Adipose tissue (tissue), 3 donors: Measurements from ENCODE around the gene COL5A2. TPM values are rescaled to one million over a fixed set of nuclear protein-coding genes. Genes with fewer than 3 reads are reported as not detected.

Experiments
- H3K27ac ChIP-seq: one replicate; pipeline ENCODE4 v1.5.1; 2013; ENCODE audit warnings: low read depth, low read length
- WGBS, 3 donors: extraction: QIAGEN DNeasy Blood & Tissue Kit; methylation state at CpG; one replicate each; pipeline ENCODE4 v1.1.7; 2013; 5-methylcytosine and 5-hydroxymethylcytosine counted together
- polyA plus RNA-seq, 3 donors: library from polyadenylated mRNA; stranded (reverse); fragments of 200-250 nt; gene quantifications; one replicate each; pipeline ENCODE4 v1.2.3, GENCODE V29; 2013
- donor health status: healthy with polysubstance abuse.
- donor health status: Bipolar disorder and iron deficiency.
- donor health status: healthy.

Gene COL5A2
- polyA plus RNA-seq, 3 donors, result 8.0 to 44.5 (median 29.1) TPM

DNA sequence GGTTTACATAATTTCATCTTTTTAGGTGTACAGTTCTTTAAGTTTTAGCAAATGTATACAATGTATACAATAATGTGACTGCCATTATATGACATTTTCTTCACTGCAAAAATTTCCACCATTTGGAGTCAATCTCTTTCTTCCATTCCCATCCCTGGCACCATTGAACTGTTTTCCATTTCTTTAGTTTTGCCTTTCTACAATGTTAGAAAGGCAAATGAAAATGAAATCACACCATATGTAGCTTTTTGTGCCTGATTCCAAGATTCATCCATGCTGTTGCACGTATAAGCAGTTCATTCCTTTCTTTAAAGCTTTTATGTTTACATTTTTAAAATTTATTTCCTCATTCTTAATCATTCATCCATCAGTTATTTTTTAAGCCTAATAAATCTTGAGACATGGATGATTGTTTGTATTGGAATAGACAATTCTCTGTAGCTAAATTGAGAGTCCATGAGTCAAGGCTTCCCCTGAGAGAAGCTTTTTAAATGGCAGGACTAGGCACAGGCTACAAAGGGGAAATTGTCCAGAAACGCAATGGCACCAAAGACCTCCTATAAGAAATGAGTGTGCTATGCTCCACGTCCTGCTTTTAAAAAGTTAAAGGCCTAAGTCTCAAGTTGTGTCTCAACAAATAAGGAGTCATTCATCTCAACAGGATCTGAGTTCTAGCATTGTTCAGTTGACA, 8.7 kb upstream of the COL5A2 start:
- WGBS, 3 donors, result 78 to 86% (median 79%) methylated on average over 3 of the region's 3 CpGs
- H3K27ac ChIP-seq, result no peak overlapping the region

DNA sequence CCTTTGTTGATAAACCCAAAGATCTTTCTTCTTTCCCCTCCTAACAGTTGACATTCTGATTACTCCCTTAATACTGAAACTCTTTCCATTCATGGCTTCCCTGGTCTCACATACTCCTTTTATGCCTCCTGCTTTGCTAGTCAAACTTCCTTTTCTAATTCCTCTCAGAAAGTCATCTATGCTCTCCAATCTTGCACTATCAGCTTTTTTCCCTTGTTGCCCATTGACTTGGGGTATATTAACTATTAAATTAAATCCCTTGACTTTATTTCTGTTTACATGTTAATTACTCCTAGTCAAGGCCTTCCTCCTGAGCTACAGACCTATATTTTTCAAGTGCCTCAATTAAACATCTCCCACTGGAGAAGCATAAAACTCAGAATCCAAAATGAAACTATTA, 3.6 kb upstream of the COL5A2 start:
- no peak overlapping the region for H3K27ac ChIP-seq

DNA sequence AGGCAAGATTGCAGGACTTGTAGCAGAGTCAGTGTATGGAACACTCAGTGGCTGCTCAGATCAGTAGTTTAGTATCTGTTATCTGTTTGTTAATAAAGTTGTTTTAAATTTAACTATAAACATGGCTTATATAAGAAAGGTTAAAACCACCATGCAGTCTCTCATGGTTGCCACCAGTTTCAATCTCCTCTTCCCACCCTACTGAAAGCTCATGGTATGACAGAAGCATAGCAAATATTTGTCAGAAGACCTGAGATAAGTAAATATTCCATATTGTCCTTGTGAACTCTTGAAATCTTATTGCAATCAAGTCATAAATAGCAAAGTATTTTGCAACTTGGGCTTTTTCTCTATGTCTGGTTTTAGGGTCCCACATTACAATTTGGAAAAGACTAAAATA, 2.1 kb upstream of the COL5A2 start:
- no peak overlapping the region for H3K27ac ChIP-seq

DNA sequence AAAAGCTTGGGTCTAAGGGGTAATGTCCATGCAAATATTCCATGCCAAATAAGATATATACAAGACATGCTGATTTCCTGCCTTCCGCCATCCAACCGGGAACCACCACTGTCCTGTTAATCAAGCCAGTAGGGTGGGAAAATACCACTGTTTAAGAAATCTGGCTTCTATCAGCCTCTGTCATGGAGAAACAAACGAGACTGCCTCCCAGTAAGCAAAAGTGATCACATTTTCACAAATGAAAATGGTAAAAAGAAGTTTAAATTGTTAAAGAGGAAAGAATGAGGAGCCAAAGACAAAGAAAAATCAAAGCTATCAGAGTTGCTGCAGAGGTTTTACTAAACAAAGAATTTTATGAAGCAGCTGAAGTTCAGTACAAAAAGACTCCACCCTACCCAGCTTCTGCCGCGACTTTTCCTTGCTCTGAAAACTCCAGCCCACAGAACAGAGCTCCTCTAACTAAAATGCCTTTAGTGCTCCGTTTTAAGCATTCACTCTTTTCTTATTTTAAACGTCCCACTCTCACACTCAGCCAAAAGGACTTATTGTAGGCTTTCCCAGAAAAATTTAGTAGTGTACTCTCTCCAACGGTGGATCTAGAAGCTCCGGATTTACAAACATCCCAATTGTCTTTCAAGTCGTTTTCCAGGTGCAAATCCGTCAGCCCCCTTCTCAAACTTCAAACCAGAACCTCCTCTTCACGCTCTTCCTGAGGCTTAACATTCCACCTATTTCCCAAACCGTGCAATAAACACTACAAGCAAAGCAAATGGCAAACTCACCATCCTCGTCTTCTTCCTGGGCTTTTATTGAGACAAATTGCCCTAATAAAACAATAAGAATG, 613 bp downstream of the COL5A2 start:
- H3K27ac ChIP-seq, result no peak overlapping the region
- WGBS, 3 donors, result 5 to 7% (median 6%) methylated on average over 14 of the region's 14 CpGs

DNA sequence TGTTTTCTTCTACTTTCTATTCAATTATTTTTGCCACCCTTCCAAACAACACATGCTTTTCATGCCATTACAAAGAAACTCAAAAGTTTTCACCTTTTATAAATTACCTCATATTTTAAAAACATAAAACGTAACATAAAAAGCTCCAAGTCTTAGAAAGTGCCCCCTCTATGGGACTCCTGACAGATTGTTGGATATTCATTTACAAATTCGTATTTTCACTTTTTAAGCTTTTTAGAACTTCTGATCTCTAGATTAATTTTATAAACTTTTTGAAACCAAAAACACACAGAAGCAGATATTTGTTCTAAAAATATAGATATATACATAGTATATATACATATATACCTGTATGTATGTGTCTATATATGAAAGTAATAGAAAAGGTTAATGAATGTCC, 1.5 kb downstream of the COL5A2 start:
- 15 to 46% (median 21%) methylated on average over 2 of the region's 2 CpGs for WGBS, 3 donors
- H3K27ac ChIP-seq, result no peak overlapping the region

DNA sequence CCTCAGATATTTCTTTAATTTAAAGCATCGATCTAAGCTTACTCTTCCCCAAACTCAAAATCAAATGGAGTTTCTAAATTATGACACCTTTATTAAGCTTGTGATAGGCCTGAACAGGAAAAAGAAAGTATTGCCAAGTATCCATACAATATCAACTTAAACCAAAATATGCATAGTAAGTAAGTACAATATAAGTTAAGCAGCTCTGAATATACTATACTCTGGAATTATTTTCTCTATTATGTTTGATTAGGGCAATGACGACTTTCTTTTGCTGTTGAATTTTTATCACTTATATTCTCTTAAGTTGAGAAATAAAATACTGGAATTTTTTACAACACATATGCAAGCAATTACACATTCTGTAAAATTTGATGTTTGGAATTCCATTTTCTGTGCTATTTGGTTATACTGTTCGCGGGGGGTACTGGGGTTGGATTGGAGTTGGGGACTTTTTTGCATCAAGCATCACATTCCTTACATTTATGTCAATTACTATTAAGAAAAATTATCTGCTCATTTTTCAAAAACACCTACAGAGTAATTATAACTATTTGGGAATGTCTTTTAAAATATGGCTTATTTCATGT, 2.2 kb downstream of the COL5A2 start:
- WGBS, 3 donors, result 57 to 84% (median 67%) methylated on average over 4 of the region's 4 CpGs
- no peak overlapping the region for H3K27ac ChIP-seq

DNA sequence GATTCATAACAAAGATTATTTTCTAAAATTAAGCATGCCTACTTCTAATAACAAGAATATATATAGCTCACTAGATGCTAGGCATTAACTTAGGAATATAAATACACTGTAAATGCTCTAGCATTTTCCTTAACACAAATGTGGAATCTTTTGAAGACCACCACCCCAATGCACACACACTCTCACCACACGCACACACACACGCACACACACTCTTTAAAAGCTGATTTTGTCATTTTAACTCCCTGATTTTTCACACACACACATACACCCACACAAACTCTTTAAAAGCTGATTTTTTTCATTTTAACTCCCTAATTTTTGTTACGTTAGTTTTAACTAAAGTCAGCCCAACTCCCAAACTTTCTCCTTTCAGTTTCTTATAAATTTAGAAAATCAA, 3.0 kb downstream of the COL5A2 start:
- H3K27ac ChIP-seq, result no peak overlapping the region
- WGBS, 3 donors, result 59 to 83% (median 61%) methylated on average over 3 of the region's 3 CpGs

DNA sequence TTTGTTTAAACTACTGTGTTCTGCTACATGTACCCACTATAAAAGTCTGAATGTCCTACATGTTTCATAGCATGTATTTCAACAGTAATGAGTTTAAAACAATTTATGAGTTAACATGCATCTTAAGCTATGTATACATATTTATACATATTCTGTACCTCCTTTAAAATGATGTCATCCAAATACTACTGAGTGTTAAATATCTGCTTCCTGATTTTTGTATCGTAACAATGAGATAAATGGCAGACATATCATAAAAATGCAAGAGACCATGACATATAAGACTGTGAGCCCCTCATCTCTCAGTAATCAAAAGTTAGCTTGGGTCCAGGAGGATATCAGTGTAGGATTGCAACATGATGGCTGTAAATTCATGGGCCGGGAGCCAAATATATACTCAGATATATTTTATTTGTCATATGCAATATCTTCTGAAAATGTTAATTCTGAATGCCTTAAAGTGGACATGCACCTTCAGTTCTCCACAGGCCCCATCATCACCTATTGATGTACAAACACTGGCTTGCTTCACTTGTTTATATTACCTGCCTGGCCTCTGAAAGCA, 3.6 kb downstream of the COL5A2 start:
- WGBS, 3 donors, result 71 to 85% (median 75%) methylated on average over 2 of the region's 2 CpGs
- H3K27ac ChIP-seq, result no peak overlapping the region

DNA sequence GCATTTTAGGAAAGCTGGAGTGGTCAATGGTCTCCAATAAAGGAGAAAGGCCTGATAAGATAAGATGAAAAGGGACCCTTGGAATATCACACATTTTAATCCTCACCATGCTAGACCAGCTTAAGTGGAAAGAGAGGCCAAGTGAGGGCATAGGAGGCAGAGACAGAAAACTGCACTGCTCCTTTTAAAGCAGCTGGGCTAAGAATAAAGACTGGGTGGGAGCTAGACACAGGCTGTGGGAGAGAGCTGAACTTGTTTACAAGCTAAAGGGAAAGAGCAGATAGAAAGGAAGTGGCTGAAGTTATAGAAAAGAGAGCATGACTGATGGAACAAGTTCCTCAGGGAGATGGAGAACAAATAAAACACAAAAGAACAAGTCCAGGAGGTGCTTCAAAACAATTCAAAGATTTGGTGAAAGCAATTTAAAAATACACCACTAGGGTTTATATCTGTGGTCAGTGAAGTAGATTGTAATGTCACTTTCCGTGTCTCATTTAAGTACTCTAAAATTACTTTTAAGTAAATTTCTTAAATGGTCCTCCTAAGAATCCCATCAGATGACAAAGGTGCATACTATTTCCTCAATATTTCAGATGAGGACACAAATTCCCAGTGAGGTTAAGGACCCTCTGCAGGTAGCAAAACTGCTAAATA, 7.5 kb downstream of the COL5A2 start:
- WGBS, 3 donors, result 79 to 87% (median 85%) methylated on average over 1 of the region's 1 CpG
- H3K27ac ChIP-seq, result no peak overlapping the region

DNA sequence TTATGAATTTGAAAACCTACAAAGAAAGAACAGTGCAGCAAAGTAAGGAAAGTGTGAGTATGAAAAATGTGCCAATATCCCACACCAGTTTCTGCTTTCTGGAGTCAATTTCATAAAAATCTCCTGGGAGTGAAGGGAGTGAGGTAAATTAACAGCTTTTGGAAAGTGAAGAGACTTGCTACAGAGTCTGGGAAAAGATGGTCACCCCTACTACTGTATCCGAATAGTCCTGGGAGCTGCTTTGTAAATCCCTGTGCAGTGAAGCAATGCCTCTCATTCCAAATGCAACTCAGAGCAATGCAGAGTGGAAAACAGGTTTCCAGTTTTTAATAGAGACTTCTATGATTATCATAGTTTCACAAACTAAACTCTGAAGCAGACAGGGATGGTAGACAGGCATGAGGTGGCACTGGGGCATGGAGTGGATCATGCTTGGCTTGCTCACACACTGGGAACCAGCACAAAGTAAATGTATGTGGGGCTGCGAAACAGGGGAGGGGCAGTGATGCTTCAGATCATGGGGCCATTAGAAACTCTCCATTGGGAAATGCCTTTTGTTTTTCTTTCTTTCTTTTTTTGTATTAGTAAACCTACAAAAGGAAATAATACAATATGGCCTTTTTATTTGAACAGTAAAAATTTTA, 10.6 kb downstream of the COL5A2 start:
- no peak overlapping the region for H3K27ac ChIP-seq
- 65 to 80% (median 77%) methylated on average over 2 of the region's 2 CpGs for WGBS, 3 donors

DNA sequence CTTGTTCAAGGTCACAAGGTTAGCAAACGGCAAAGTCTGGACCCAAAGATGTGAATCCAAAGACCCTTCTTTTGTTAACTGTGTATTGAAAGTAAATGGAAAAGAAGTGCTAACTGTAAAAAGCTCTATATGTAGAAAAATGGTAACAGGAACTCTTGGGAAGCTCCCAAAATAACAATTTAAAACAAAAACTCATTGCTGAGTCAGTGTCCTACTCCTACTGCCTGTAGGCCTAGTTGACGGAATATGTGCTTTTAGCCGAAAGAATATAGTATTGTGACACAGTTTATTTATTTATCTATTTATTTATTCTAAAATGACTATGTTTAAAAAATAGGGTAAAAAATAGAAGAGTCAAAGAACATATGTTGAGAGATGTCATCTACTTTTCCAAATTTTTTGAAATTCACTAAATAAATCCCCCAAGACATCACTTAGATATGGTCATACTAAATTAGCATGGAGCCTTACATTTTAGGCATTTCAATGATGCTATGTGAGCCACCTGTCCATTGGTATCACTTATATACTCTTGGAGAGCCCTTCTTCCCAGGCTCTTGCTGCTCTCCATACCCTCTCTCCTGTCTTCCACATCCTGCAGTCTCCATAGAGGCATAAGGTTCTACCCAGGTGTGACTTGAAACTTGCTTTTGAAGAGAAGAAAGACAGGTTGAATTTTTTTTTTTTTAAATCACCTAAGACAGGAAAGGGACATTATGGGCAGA, 13.7 kb downstream of the COL5A2 start:
- WGBS, 3 donors, result 87 to 93% (median 91%) methylated on average over 3 of the region's 3 CpGs
- no peak overlapping the region for H3K27ac ChIP-seq

DNA sequence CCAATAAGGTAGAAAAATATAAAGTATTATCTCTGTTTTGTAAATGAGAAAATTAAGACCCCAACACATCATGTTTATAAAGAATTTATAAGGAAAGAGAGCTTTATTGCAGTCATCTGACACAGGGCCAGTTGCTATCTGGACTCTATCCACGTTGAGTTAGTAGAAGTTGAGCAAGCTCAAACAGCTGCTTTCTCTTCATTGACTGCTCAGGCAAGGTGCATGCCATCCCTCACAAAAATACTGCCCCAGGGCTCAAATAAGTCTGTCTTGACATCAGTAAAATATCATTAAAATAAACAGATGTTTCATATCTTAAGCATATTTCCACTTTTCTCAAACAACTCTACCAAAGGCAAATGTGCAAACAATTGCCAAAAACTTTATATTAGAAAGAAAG, 14.8 kb downstream of the COL5A2 start:
- WGBS, 3 donors, result 24 to 44% (median 41%) methylated on average over 1 of the region's 1 CpG
- no peak overlapping the region for H3K27ac ChIP-seq

DNA sequence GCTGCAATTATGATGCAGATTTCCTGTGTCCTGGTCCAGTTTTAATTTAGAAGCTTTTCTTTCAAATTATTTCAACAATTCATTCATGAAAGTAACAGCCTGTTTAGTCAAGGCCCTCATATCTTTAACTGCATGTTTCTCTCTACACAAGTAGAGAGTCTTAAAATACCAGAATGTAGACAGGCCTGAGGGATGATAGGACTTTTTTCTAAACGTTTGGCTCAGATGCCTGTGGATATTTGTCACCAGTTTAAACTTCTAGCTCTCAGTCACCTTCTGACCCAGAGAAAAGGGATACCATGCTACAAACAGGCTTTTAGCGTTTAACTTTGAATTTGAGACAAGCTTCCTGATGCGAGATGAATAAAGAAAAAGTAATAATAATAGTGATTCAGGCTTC, 15.7 kb downstream of the COL5A2 start:
- H3K27ac ChIP-seq, result no peak overlapping the region
- WGBS, 3 donors, result 38 to 62% (median 42%) methylated on average over 3 of the region's 3 CpGs

DNA sequence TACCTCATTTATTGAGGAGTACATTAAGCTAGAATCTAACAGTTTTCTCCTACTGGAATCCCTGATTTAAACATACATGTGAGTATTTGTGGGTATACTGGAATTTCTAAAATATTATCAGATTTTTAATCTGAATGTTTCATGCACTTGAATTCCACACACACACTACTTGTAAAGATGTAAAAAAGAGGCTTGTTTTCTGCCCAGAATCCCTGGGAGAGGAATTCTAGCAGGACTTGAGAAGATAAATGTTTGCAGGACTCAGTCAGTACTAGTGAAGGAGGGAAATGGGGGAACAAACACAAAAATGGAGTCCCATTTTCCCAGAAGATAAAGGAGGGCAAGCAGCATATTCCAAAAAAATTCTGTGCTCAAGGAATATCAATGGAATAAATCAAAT, 17.0 kb downstream of the COL5A2 start:
- H3K27ac ChIP-seq, result no peak overlapping the region

DNA sequence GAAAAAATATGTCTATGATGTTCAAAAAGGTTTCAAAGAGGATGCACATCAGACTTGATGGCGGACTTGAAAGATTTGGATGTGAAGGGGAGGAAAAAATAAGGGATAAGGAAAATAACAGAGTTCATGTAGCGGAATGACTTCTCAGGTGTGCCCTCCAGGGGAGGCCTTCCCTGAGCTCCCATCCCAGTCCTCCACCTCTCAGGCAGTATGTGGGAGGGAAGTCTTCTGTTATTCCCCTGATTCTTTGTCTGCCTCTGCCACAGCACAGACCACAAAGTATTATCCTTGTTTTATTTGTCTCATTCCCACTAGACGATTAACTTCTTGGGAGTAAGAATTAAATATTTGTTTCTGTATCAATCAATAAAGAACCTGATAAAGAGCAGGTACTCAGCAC, 17.7 kb downstream of the COL5A2 start:
- WGBS, 3 donors, result 62 to 85% (median 84%) methylated on average over 3 of the region's 3 CpGs

DNA sequence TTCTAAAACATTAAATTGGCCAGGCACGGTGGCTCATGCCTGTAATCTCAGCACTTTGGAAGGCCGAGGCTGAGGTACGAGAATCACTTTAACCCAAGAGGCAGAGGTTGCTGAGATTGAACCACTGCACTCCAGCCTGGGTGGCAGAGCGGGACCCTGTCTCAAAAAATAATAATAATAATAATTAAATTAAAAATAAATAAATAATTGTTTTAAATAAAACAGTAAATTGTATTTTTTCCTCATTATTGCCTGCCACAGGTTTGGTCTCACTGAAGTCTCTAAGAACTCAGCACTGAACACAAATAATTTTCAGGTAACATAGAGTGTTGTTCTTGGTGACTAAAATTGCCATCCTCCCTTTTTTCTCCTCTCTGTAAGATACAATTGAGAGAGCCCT, 19.8 kb downstream of the COL5A2 start:
- WGBS, 3 donors, result 89 to 92% (median 90%) methylated on average over 4 of the region's 4 CpGs
- H3K27ac ChIP-seq, result no peak overlapping the region

More for the DNA sequence above, 17.7 kb downstream of the COL5A2 start:
- H3K27ac ChIP-seq, result no peak overlapping the region

DNA sequence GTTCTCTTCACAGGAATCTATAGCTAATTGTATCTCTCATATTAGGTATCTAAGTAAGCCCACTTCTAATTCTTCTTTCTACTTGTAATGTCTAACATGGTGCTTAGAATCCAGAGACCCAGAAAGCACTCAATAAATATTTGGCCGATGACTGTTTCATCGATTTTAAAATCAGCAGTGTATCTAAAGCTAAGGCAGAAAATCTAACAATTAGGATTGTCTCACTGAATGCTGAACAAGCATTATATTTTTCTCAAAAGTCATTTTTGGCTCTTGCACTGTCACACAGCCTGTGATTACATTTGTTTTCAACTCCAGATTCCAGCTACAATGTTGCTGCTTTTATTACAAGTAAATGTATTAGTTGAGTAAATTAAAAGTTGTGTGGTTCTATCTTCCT, 20.3 kb downstream of the COL5A2 start:
- 77 to 86% (median 82%) methylated on average over 2 of the region's 2 CpGs for WGBS, 3 donors
- no peak overlapping the region for H3K27ac ChIP-seq

DNA sequence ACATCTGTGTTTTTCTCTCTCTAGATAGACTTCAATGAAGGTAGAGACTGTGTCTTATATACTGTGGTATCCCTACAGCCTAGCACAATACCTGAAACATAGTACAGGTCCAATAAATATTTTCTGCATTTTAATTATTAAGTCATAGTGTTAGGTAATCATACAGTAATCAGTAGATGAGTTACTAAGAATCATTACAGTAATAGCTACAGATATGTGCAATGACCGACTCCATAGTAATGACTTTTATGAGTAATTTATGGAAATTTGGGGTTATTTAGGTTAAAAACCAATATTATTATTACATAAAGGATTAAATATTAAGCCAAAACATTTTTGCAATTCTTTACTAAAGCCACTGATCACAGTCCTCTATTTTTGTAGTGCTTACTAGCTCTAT, 21.6 kb downstream of the COL5A2 start:
- no peak overlapping the region for H3K27ac ChIP-seq
- WGBS, 3 donors, result 81 to 100% (median 94%) methylated on average over 1 of the region's 1 CpG
